ENCODE data around the gene FAM53A.
"Not testable (repeated sequence)": the region's sequence is repeated elsewhere in the genome, so short reads cannot be mapped to it uniquely, and the experiment has no call there.

Gene FAM53A

GRCh38 chr4:1640716-1641503, 43.2 kb downstream of the FAM53A start:
- H3K79me1 ChIP-seq (replicated peaks; ENCODE audit: low read length, poor library complexity, severe bottlenecking); H2AK5ac ChIP-seq (ENCODE audit: low read length, severe bottlenecking); H2BK5ac ChIP-seq (ENCODE audit: low read depth, low read length, poor library complexity, severe bottlenecking); H3K4me3 ChIP-seq (ENCODE audit: insufficient read depth in 1 of 2, low read depth in 1 of 2, low read length in 2 of 2); H3K27ac ChIP-seq (ENCODE audit: low read length, poor library complexity, severe bottlenecking); H3K4me2 ChIP-seq (ENCODE audit: low read length, poor library complexity, severe bottlenecking); H4K91ac ChIP-seq (ENCODE audit: low read length); H3K4ac ChIP-seq (ENCODE audit: low read depth in 1 of 2, low read length in 2 of 2); H2BK120ac ChIP-seq (ENCODE audit: low read depth, low read length); H3K18ac ChIP-seq (ENCODE audit: low read depth in 1 of 2, low read length in 2 of 2); H2AFZ ChIP-seq (ENCODE audit: low read depth, low read length); H3K14ac ChIP-seq (ENCODE audit: low read length in 2 of 2); DNase-seq; H2BK12ac ChIP-seq (ENCODE audit: low read length in 2 of 2); H3K27me3 ChIP-seq (ENCODE audit: control insufficient read depth in 1 of 2, insufficient read depth in 1 of 2, low read length in 2 of 2); H2BK15ac ChIP-seq (ENCODE audit: low read depth, poor library complexity, severe bottlenecking); H3K9me3 ChIP-seq (ENCODE audit: control insufficient read depth, low read length); H4K8ac ChIP-seq (ENCODE audit: low read length); H3K23ac ChIP-seq (ENCODE audit: low read length in 2 of 2); H3K9ac ChIP-seq (ENCODE audit: low read length): not testable (repeated sequence)
- H3K36me3 ChIP-seq (ENCODE audit: control insufficient read depth in 1 of 2, insufficient read depth in 2 of 2, low read depth in 1 of 2, low read length in 2 of 2) = peaks cover 0 to 14% of the 10 kb centered on the region in 2 experiments
- 88% methylated on average over 29 of the region's 35 CpGs for WGBS
- H3K4me1 ChIP-seq (ENCODE audit: control insufficient read depth, insufficient read depth, low read depth, low read length) = peaks cover 15% of the 10 kb centered on the region

- H3K4me2 ChIP-seq (ENCODE audit: low read length, poor library complexity, severe bottlenecking) = no peak overlapping the region
- no peak overlapping the region for H2AFZ ChIP-seq (ENCODE audit: low read depth, low read length)
- no peak overlapping the region for H2BK15ac ChIP-seq (ENCODE audit: low read depth, poor library complexity, severe bottlenecking)
- peaks cover 0 to 14% of the 10 kb centered on the region in 2 experiments for H3K36me3 ChIP-seq (ENCODE audit: control insufficient read depth in 1 of 2, insufficient read depth in 2 of 2, low read depth in 1 of 2, low read length in 2 of 2)
- no peak overlapping the region for H2BK120ac ChIP-seq (ENCODE audit: low read depth, low read length)
- DNase-seq = no peak
- H3K79me1 ChIP-seq (replicated peaks; ENCODE audit: low read length, poor library complexity, severe bottlenecking) = peaks cover 3% of the 10 kb centered on the region
- no peak overlapping the region for H4K8ac ChIP-seq (ENCODE audit: low read length)
- H4K91ac ChIP-seq (ENCODE audit: low read length) = no peak overlapping the region
- no peak overlapping the region for H3K23ac ChIP-seq (ENCODE audit: low read length in 2 of 2)
- no peak overlapping the region for H3K14ac ChIP-seq (ENCODE audit: low read length in 2 of 2)
- H2BK5ac ChIP-seq (ENCODE audit: low read depth, low read length, poor library complexity, severe bottlenecking) = no peak overlapping the region
- H2BK12ac ChIP-seq (ENCODE audit: low read length in 2 of 2) = no peak overlapping the region
- no peak overlapping the region for H3K4ac ChIP-seq (ENCODE audit: low read depth in 1 of 2, low read length in 2 of 2)
- no peak overlapping the region for H3K9ac ChIP-seq (ENCODE audit: low read length)
- H3K4me3 ChIP-seq (ENCODE audit: insufficient read depth in 1 of 2, low read depth in 1 of 2, low read length in 2 of 2) = no peak overlapping the region
- H3K27ac ChIP-seq (ENCODE audit: low read length, poor library complexity, severe bottlenecking) = no peak overlapping the region
- no peak overlapping the region for H3K18ac ChIP-seq (ENCODE audit: low read depth in 1 of 2, low read length in 2 of 2)
- whole genome bisulfite sequencing = 87% methylated on average over 16 of the region's 16 CpGs
- H3K27me3 ChIP-seq (ENCODE audit: control insufficient read depth in 1 of 2, insufficient read depth in 1 of 2, low read length in 2 of 2) = peaks cover 0 to 2% of the 10 kb centered on the region in 2 experiments
- H2AK5ac ChIP-seq (ENCODE audit: low read length, severe bottlenecking) = no peak overlapping the region
- H3K9me3 ChIP-seq (ENCODE audit: control insufficient read depth, low read length) = no peaks in the 10 kb centered on the region
- peaks cover 11% of the 10 kb centered on the region for H3K4me1 ChIP-seq (ENCODE audit: control insufficient read depth, insufficient read depth, low read depth, low read length)
These were observed 43.9 kb downstream of the FAM53A start for GRCh38 chr4:1640190-1640589.

- Histone ChIP-seq H3K4me1 (ENCODE audit: control insufficient read depth, insufficient read depth, low read depth, low read length) (peaks cover 3% of the 10 kb centered on the region), H4K91ac (ENCODE audit: low read length) (no peak overlapping the region), H2AFZ (ENCODE audit: low read depth, low read length) (no peak overlapping the region), H2BK120ac (ENCODE audit: low read depth, low read length) (no peak overlapping the region), H3K79me1 (replicated peaks; ENCODE audit: low read length, poor library complexity, severe bottlenecking) (peaks cover 2% of the 10 kb centered on the region), H2BK5ac (ENCODE audit: low read depth, low read length, poor library complexity, severe bottlenecking) (no peak overlapping the region), H2AK5ac (ENCODE audit: low read length, severe bottlenecking) (no peak overlapping the region), H3K36me3 (ENCODE audit: control insufficient read depth in 1 of 2, insufficient read depth in 2 of 2, low read depth in 1 of 2, low read length in 2 of 2) (peaks cover 0 to 13% of the 10 kb centered on the region in 2 experiments), H3K14ac (ENCODE audit: low read length in 2 of 2) (peak overlapping the region in 1 of 2 experiments; percentile 64), H2BK15ac (ENCODE audit: low read depth, poor library complexity, severe bottlenecking) (no peak overlapping the region), H3K9ac (ENCODE audit: low read length) (no peak overlapping the region), H3K27ac (ENCODE audit: low read length, poor library complexity, severe bottlenecking) (no peak overlapping the region), H3K9me3 (ENCODE audit: control insufficient read depth, low read length) (peaks cover 4% of the 10 kb centered on the region), H3K4me2 (ENCODE audit: low read length, poor library complexity, severe bottlenecking) (no peak overlapping the region), H4K8ac (ENCODE audit: low read length) (no peak overlapping the region), H3K4ac (ENCODE audit: low read depth in 1 of 2, low read length in 2 of 2) (no peak overlapping the region), H3K18ac (ENCODE audit: low read depth in 1 of 2, low read length in 2 of 2) (no peak overlapping the region), H3K23ac (ENCODE audit: low read length in 2 of 2) (no peak overlapping the region), H2BK12ac (ENCODE audit: low read length in 2 of 2) (no peak overlapping the region), H3K27me3 (ENCODE audit: control insufficient read depth in 1 of 2, insufficient read depth in 1 of 2, low read length in 2 of 2) (peaks cover 0 to 7% of the 10 kb centered on the region in 2 experiments), H3K4me3 (ENCODE audit: insufficient read depth in 1 of 2, low read depth in 1 of 2, low read length in 2 of 2) (no peak overlapping the region)
- no peak for DNase-seq
- WGBS = 78% methylated on average over 11 of the region's 11 CpGs
These were observed 44.7 kb downstream of the FAM53A start for GRCh38 chr4:1639299-1639868.

- Histone ChIP-seq H3K79me1 (replicated peaks; ENCODE audit: low read length, poor library complexity, severe bottlenecking) (no peaks in the 10 kb centered on the region), H3K27ac (ENCODE audit: low read length, poor library complexity, severe bottlenecking) (no peak overlapping the region), H3K14ac (ENCODE audit: low read length in 2 of 2) (no peak overlapping the region), H2BK15ac (ENCODE audit: low read depth, poor library complexity, severe bottlenecking) (no peak overlapping the region), H3K4me1 (ENCODE audit: control insufficient read depth, insufficient read depth, low read depth, low read length) (no peaks in the 10 kb centered on the region), H3K9me3 (ENCODE audit: control insufficient read depth, low read length) (peaks cover 4% of the 10 kb centered on the region), H2BK5ac (ENCODE audit: low read depth, low read length, poor library complexity, severe bottlenecking) (no peak overlapping the region), H3K4me3 (ENCODE audit: insufficient read depth in 1 of 2, low read depth in 1 of 2, low read length in 2 of 2) (no peak overlapping the region), H4K8ac (ENCODE audit: low read length) (no peak overlapping the region), H3K4ac (ENCODE audit: low read depth in 1 of 2, low read length in 2 of 2) (no peak overlapping the region), H2BK12ac (ENCODE audit: low read length in 2 of 2) (no peak overlapping the region), H2AK5ac (ENCODE audit: low read length, severe bottlenecking) (no peak overlapping the region), H3K36me3 (ENCODE audit: control insufficient read depth in 1 of 2, insufficient read depth in 2 of 2, low read depth in 1 of 2, low read length in 2 of 2) (peaks cover 0 to 8% of the 10 kb centered on the region in 2 experiments), H3K27me3 (ENCODE audit: control insufficient read depth in 1 of 2, insufficient read depth in 1 of 2, low read length in 2 of 2) (peaks cover 0 to 12% of the 10 kb centered on the region in 2 experiments), H2BK120ac (ENCODE audit: low read depth, low read length) (no peak overlapping the region), H3K18ac (ENCODE audit: low read depth in 1 of 2, low read length in 2 of 2) (no peak overlapping the region), H2AFZ (ENCODE audit: low read depth, low read length) (no peak overlapping the region), H3K9ac (ENCODE audit: low read length) (no peak overlapping the region), H3K23ac (ENCODE audit: low read length in 2 of 2) (no peak overlapping the region), H3K4me2 (ENCODE audit: low read length, poor library complexity, severe bottlenecking) (no peak overlapping the region), H4K91ac (ENCODE audit: low read length) (peak overlapping the region; percentile 1)
- 83% methylated on average over 11 of the region's 11 CpGs for WGBS
- no peak for DNase-seq
These were observed 45.2 kb downstream of the FAM53A start for GRCh38 chr4:1638873-1639272.
